Hematopoietic multipotent progenitor cell (in vitro differentiated cells): ENCODE data around the gene RAB20. TPM values are rescaled to one million over a fixed set of nuclear protein-coding genes. Genes with fewer than 3 reads are reported as not detected.

Experiments
- DNase-seq, 3 donors: peaks; one replicate each; pipeline ENCODE4 v3.0.0-alpha.2; 2011 to 2015; ENCODE audit warnings: low read depth in 2 of 3, low spot score in 2 of 3
- total RNA-seq: library from RNA; depleted of rRNA; stranded (reverse); fragments of >200 nt; gene quantifications from one replicate; pipeline ENCODE4 v1.2.3, GENCODE V29; 2012

Gene RAB20
- total RNA-seq, 1 donor: 2.7 TPM

- DNase-seq: peak in 1 of 3 donors; percentile 6
These were observed 86.4 kb downstream of the RAB20 start for GRCh38 chr13:110475117-110475516.

DNA sequence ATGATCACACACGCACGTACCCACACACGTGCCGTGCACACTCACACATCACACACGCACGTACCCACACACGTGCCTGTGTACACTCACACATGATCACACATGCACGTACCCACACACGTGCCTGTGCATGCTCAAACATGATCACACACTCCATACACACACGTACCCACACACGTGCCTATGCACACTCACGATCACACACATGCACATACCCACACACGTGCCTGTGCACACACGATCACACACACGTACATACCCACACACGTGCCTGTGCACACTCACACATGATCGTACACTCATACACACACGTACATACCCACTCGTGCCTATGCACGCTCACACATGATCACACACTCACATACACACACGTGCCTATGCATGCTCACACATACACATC is 86.8 kb downstream of the RAB20 start:
- DNase-seq: no peak

Other genes starting within 250 kb of the RAB20 start
- 12.1 TPM for gene NAXD, start 53.8 kb upstream of the RAB20 start, total RNA-seq
- 60.1 TPM for gene CARS2, start 144.4 kb upstream of the RAB20 start, total RNA-seq
- gene ING1, start 152.0 kb upstream of the RAB20 start, total RNA-seq: 23.7 TPM